ENCODE results near the gene GAB2.

GAB2 gene

GRCh38 chr11:78270971-78271370 lies 146.6 kb downstream of the GAB2 start:
- no peak for DNase-seq

GRCh38 chr11:78269806-78270205 lies 147.8 kb downstream of the GAB2 start:
- DNase-seq, result no peak

GRCh38 chr11:78268591-78269410 lies 148.8 kb downstream of the GAB2 start:
- DNase-seq, result no peak

- DNase-seq, result no peak
These were observed 151.2 kb downstream of the GAB2 start for GRCh38 chr11:78266451-78266850.

- no peak for DNase-seq
These were observed 152.3 kb downstream of the GAB2 start for GRCh38 chr11:78265326-78265725.

GRCh38 chr11:78262691-78263090 lies 154.9 kb downstream of the GAB2 start:
- no peak for DNase-seq

GRCh38 chr11:78262238-78262637 lies 155.4 kb downstream of the GAB2 start:
- DNase-seq, result no peak

- DNase-seq, result no peak
These were observed 155.8 kb downstream of the GAB2 start for GRCh38 chr11:78261828-78262227.

GRCh38 chr11:78261367-78261766 lies 156.3 kb downstream of the GAB2 start:
- DNase-seq, result no peak

GRCh38 chr11:78259777-78260487 lies 157.7 kb downstream of the GAB2 start:
- DNase-seq, result no peak

- no peak for DNase-seq
These were observed 160.0 kb downstream of the GAB2 start for GRCh38 chr11:78257654-78258053.

- no peak for DNase-seq
These were observed 160.7 kb downstream of the GAB2 start for GRCh38 chr11:78256962-78257361.

- no peak for DNase-seq
These were observed 161.7 kb downstream of the GAB2 start for GRCh38 chr11:78255919-78256318.

- DNase-seq, result no peak
These were observed 163.4 kb downstream of the GAB2 start for GRCh38 chr11:78254268-78254667.

- DNase-seq, result no peak
These were observed 163.8 kb downstream of the GAB2 start for GRCh38 chr11:78253797-78254196.

- DNase-seq, result no peak
These were observed 166.4 kb downstream of the GAB2 start for GRCh38 chr11:78251083-78251775.

GRCh38 chr11:78250099-78250498 lies 167.5 kb downstream of the GAB2 start:
- DNase-seq, result no peak

- no peak for DNase-seq
These were observed 168.7 kb downstream of the GAB2 start for GRCh38 chr11:78248903-78249302.

GRCh38 chr11:78248191-78248590 lies 169.4 kb downstream of the GAB2 start:
- DNase-seq, result no peak

- no peak for DNase-seq
These were observed 172.9 kb downstream of the GAB2 start for GRCh38 chr11:78244546-78245255.

- no peak for DNase-seq
These were observed 173.5 kb downstream of the GAB2 start for GRCh38 chr11:78244080-78244479.

GRCh38 chr11:78241475-78241874 lies 176.1 kb downstream of the GAB2 start:
- no peak for DNase-seq

GRCh38 chr11:78239781-78240180 lies 177.8 kb downstream of the GAB2 start:
- DNase-seq, result no peak

Measured in stimulated activated CD4-positive, alpha-beta T cell treated with anti-CD3 and anti-CD28 coated beads, Interleukin-15, amount 100 ng/mL, for 24 hours (primary cell).